Endothelial cell of umbilical vein (primary cell): Measurements from ENCODE around the gene RPL37A. TPM values are rescaled to one million over a fixed set of nuclear protein-coding genes. Genes with fewer than 3 reads are reported as not detected.
A peak's percentile ranks its signal among the peaks of the same experiment; 100 is the strongest.

ENCODE experiments used
- BruUV-seq: library from RNA; stranded (reverse); fragments of 400-500 nt; replicated peaks from 2 replicates; lab custom pipeline; 2021; lab: Mats Ljungman, UMichigan
- CTCF ChIA-PET: fragments of 300-600, 350-600 bp; sonication (Branson Sonifier 250); formaldehyde crosslinking; loops from one replicate; lab custom pipeline; 2021; ENCODE audit warnings: antibody characterized with exemption, inconsistent platforms; lab: Charles Lee
- POLR2A ChIA-PET: fragments of 300-600, 350-600 bp; sonication (Branson Sonifier 250); formaldehyde crosslinking; loops from one replicate; lab custom pipeline; 2021; ENCODE audit warnings: antibody characterized with exemption, inconsistent platforms; lab: Charles Lee
- DNase-seq: peaks from one replicate; pipeline ENCODE4 v3.0.0-alpha.2; 2011; ENCODE audit warnings: low read depth, low spot score
- FAIRE-seq: peaks from 2 replicates; lab custom pipeline; 2011; peaks lifted over from hg19 to GRCh38; lab: Jason Lieb, UNC
- H2AFZ ChIP-seq: 2 replicates; pipeline ENCODE4 v1.6.0; 2012; ENCODE audit warnings: low read depth, low read length, control low read depth, inconsistent platforms
- H3K27ac ChIP-seq: 2 replicates; pipeline ENCODE4 v1.5.1; 2011; ENCODE audit warnings: low read depth, mild to moderate bottlenecking, control low read depth, low read length, moderate library complexity; ENCODE audit not compliant: insufficient read depth
- H3K27me3 ChIP-seq, 2 experiments: 2 replicates each; pipeline versions ENCODE4 v1.6.0 to v1.6.1; 2011; ENCODE audit warnings: low read length in 2 of 2, mixed read lengths in 1 of 2; ENCODE audit not compliant: control insufficient read depth in 2 of 2, insufficient read depth in 2 of 2
- H3K36me3 ChIP-seq, 2 experiments: 2 replicates in 1 of 2; 3 replicates in 1 of 2; pipeline ENCODE4 v1.5.1; 2011; ENCODE audit warnings: low read length in 2 of 2, mild to moderate bottlenecking in 1 of 2, moderate library complexity in 1 of 2; ENCODE audit not compliant: control insufficient read depth in 2 of 2, insufficient read depth in 2 of 2; ENCODE audit errors: extremely low read depth in 1 of 2
- H3K4me1 ChIP-seq: 3 replicates; pipeline ENCODE4 v1.5.1; 2011; ENCODE audit warnings: mild to moderate bottlenecking, low read length; ENCODE audit not compliant: control insufficient read depth, insufficient read depth; ENCODE audit errors: extremely low read depth
- H3K4me2 ChIP-seq: 2 replicates; pipeline ENCODE4 v1.6.1; 2011; ENCODE audit warnings: low read length, control low read depth, mixed read lengths; ENCODE audit not compliant: insufficient read depth
- H3K4me3 ChIP-seq, 3 experiments: fragments of 200-600 bp in 1 of 3; sonication (generic), shearing (Covaris generic) in 1 of 3; replicated peaks in 1 of 3; 2 replicates each; pipeline ENCODE4 v1.5.1; 2011 to 2016; ENCODE audit warnings: control low read depth in 3 of 3, low read length in 3 of 3, mild to moderate bottlenecking in 2 of 3, inconsistent platforms in 1 of 3, low read depth in 1 of 3, moderate library complexity in 1 of 3; ENCODE audit not compliant: insufficient read depth in 1 of 3
- H3K79me2 ChIP-seq: 2 replicates; pipeline ENCODE4 v1.6.0; 2012; ENCODE audit warnings: low read length, inconsistent platforms; ENCODE audit not compliant: control insufficient read depth, insufficient read depth
- H3K9ac ChIP-seq: replicated peaks from 2 replicates; pipeline ENCODE3; 2011; ENCODE audit warnings: low read length, control low read depth; ENCODE audit not compliant: insufficient read depth; ENCODE audit errors: extremely low read depth
- H3K9me1 ChIP-seq: replicated peaks from 3 replicates; pipeline ENCODE4 v1.6.0; 2011; ENCODE audit warnings: mild to moderate bottlenecking, low read length; ENCODE audit not compliant: control insufficient read depth, insufficient read depth; ENCODE audit errors: extremely low read depth
- H3K9me3 ChIP-seq: replicated peaks from 2 replicates; pipeline ENCODE4 v1.5.1; 2012; ENCODE audit warnings: low read length, inconsistent platforms; ENCODE audit not compliant: control insufficient read depth, insufficient read depth
- H4K20me1 ChIP-seq: replicated peaks from 2 replicates; pipeline ENCODE3; 2011; ENCODE audit warnings: mild to moderate bottlenecking, low read length; ENCODE audit not compliant: control insufficient read depth, insufficient read depth; ENCODE audit errors: extremely low read depth
- EZH2 ChIP-seq: IDR thresholded peaks from 2 replicates; pipeline ENCODE4 v1.6.1; 2012; ENCODE audit warnings: borderline replicate concordance, low read depth, mild to moderate bottlenecking, moderate library complexity, low read length, inconsistent platforms; ENCODE audit not compliant: severe bottlenecking
- GATA2 ChIP-seq: IDR thresholded peaks from 2 replicates; pipeline ENCODE4 v1.7.0; 2011; ENCODE audit warnings: low read depth, mild to moderate bottlenecking, moderate library complexity, mixed read lengths, low read length; ENCODE audit not compliant: insufficient read length, insufficient read depth
- JUN ChIP-seq: IDR thresholded peaks from 2 replicates; pipeline ENCODE4 v1.6.1; 2011; ENCODE audit warnings: borderline replicate concordance, low read depth; ENCODE audit not compliant: insufficient read length, insufficient read depth
- MYC ChIP-seq: IDR thresholded peaks from one replicate; pipeline ENCODE4 v1.6.1; 2011; ENCODE audit warnings: mild to moderate bottlenecking, low read depth, low read length
- POLR2A ChIP-seq: IDR thresholded peaks from 2 replicates; pipeline ENCODE4 v1.6.1; 2012; ENCODE audit warnings: low read depth, mild to moderate bottlenecking, control low read depth, low read length
- POLR2AphosphoS5 ChIP-seq: IDR thresholded peaks from 2 replicates; pipeline ENCODE4 v1.6.1; 2012; ENCODE audit warnings: low read depth, mild to moderate bottlenecking, control low read depth, low read length, moderate library complexity; ENCODE audit not compliant: insufficient read depth
- dilution Hi-C: fragments of 300-500 bp; cut with MboI; formaldehyde crosslinking; loops from one replicate; pipeline ENCODE4 v1.15.0; 2019; ENCODE audit warnings: low sequenced_read_pairs; ENCODE audit not compliant: extremely low pct_ligation_motif_present
- intact Hi-C: fragments of 100-400 bp; cut with micrococcal nuclease; formaldehyde crosslinking; loops from one replicate; pipeline ENCODE4 v1.10.0; 2022
- polyA plus RNA-seq, 4 experiments: library from polyadenylated mRNA; depleted of rRNA in 3 of 4; stranded (reverse) in 3 of 4; unstranded in 1 of 4; fragments of >200 nt; gene quantifications; 2 replicates each; pipeline versions ENCODE4 v1.2.1 to v1.2.3, GENCODE V29; 2011 to 2012; ENCODE audit warnings: missing spikeins in 1 of 4
- total RNA-seq: library from RNA; stranded (reverse); gene quantifications from 2 replicates; pipeline ENCODE4 v1.2.3, GENCODE V29; 2021
- TF ChIP-seq, protein P1 (sequence below): IDR thresholded peaks from 2 replicates; pipeline ENCODE4 v1.6.1; 2011; ENCODE audit not compliant: insufficient read depth, insufficient read length
- TF ChIP-seq, protein P2 (sequence below), 2 donors: IDR thresholded peaks; 1 replicate in 1 of 2; 2 replicates in 1 of 2; pipeline ENCODE4 v1.5.1; 2011; ENCODE audit warnings: low read length in 2 of 2, mild to moderate bottlenecking in 2 of 2, moderate library complexity in 2 of 2, control low read depth in 1 of 2, inconsistent platforms in 1 of 2, low read depth in 1 of 2; ENCODE audit not compliant: insufficient read depth in 1 of 2; ENCODE audit errors: extremely low read depth in 1 of 2

Gene RPL37A
- total and polyA plus RNA-seq, 2 donors (not counting 3 experiments of a cell fraction or from before 2014, with no cell fraction given): 1,889 to 2,628 TPM

DNA sequence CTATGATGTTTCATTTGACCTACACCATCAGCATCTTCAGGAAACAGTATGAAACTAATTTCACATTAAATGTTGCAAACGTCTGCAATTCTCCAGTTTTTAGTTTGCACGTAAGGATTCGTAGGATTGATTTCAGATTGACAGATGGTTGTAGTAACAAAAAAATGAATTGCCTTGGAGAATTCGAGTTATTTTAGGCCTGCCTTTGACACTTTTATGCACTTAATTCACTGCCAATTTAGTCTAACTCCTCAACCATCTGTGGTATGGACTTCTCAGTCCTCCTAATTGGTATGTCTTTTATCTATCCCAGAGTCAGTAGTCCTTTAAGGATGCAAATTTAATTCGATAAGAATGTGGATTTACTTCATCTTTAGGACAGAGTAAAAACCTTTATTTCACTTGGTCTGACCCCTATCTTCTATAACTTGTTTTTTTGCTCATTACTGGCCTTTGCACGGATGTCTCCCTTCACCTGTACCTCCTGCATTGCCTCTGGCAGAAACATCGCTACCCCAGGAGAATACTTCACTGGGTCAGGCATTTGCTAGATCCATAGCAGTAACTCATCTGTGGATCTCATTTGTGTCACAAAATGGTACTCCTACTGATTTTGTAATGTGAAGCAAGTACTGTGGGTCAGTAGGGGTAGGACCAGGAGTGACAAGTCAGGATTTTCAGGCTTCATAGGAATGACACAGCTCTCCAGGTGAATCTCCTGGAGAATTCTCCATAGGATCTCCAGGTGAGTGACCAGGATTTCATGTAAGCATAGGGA lies 3.9 kb downstream of the RPL37A start:
- Histone ChIP-seq H4K20me1 (no peaks in the 10 kb centered on the region), H3K9ac (no peak overlapping the region), H3K4me2 (peak overlapping the region; percentile 2), H3K4me3 (no peak overlapping the region), H3K4me1 (peaks cover 24% of the 10 kb centered on the region), H2AFZ (no peak overlapping the region), H3K9me3 (no peaks in the 10 kb centered on the region), H3K9me1 (no peaks in the 10 kb centered on the region), H3K27me3 (no peaks in the 10 kb centered on the region), H3K36me3 (peaks cover 36 to 37% of the 10 kb centered on the region in 2 experiments), H3K79me2 (peaks cover 52% of the 10 kb centered on the region), H3K27ac (no peak overlapping the region)
- ChIA-PET CTCF (no interaction called here), POLR2A (no interaction called here)
- intact Hi-C loops: no loop called here
- no TSS peak for BruUV-seq
- TF ChIP-seq MYC (no peak), JUN (no peak), POLR2A (no peak), POLR2AphosphoS5 (peak; percentile 24), GATA2 (no peak), EZH2 (no peak)
- TF ChIP-seq, protein P1, sequence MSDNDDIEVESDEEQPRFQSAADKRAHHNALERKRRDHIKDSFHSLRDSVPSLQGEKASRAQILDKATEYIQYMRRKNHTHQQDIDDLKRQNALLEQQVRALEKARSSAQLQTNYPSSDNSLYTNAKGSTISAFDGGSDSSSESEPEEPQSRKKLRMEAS: no peak
- TF ChIP-seq, protein P2, sequence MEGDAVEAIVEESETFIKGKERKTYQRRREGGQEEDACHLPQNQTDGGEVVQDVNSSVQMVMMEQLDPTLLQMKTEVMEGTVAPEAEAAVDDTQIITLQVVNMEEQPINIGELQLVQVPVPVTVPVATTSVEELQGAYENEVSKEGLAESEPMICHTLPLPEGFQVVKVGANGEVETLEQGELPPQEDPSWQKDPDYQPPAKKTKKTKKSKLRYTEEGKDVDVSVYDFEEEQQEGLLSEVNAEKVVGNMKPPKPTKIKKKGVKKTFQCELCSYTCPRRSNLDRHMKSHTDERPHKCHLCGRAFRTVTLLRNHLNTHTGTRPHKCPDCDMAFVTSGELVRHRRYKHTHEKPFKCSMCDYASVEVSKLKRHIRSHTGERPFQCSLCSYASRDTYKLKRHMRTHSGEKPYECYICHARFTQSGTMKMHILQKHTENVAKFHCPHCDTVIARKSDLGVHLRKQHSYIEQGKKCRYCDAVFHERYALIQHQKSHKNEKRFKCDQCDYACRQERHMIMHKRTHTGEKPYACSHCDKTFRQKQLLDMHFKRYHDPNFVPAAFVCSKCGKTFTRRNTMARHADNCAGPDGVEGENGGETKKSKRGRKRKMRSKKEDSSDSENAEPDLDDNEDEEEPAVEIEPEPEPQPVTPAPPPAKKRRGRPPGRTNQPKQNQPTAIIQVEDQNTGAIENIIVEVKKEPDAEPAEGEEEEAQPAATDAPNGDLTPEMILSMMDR (IDR thresholded peaks at IDR 0.05; ENCODE audit: extremely low read depth in 1 of 2, insufficient read depth in 1 of 2, low read depth in 1 of 2, low read length in 2 of 2): no peak
- DNase-seq (no peak), FAIRE-seq (no peak)
- dilution Hi-C loops: no loop called here
